Smooth muscle cell of the brain vasculature (primary cell): ENCODE results near the gene ZBTB8B.
"Not testable (repeated sequence)": the region's sequence is repeated elsewhere in the genome, so short reads cannot be mapped to it uniquely, and the experiment has no call there.

ENCODE experiments used
- DNase-seq: peaks from one replicate; pipeline ENCODE4 v3.0.0-alpha.2; 2012; ENCODE audit warnings: low read depth, low spot score

ZBTB8B gene

GRCh38 chr1:32470431-32470830 lies 5.6 kb downstream of the ZBTB8B start:
- no peak for DNase-seq

- no peak for DNase-seq
Measured at GRCh38 chr1:32470991-32471694, 6.3 kb downstream of the ZBTB8B start.

- DNase-seq, result no peak
Measured at GRCh38 chr1:32471695-32472362, 7.0 kb downstream of the ZBTB8B start.

GRCh38 chr1:32472966-32473365 lies 8.1 kb downstream of the ZBTB8B start:
- not testable (repeated sequence) for DNase-seq

- no peak for DNase-seq
Measured at GRCh38 chr1:32474954-32475353, 10.1 kb downstream of the ZBTB8B start.

- DNase-seq, result no peak
Measured at GRCh38 chr1:32480003-32480402, 15.1 kb downstream of the ZBTB8B start.

GRCh38 chr1:32480761-32481160 lies 15.9 kb downstream of the ZBTB8B start:
- DNase-seq, result no peak

- not testable (repeated sequence) for DNase-seq
Measured at GRCh38 chr1:32481788-32482187, 16.9 kb downstream of the ZBTB8B start.

- DNase-seq, result no peak
Measured at GRCh38 chr1:32485554-32486255, 20.8 kb downstream of the ZBTB8B start.

GRCh38 chr1:32486463-32487113 lies 21.7 kb downstream of the ZBTB8B start:
- DNase-seq, result no peak

- no peak for DNase-seq
Measured at GRCh38 chr1:32487182-32487581, 22.3 kb downstream of the ZBTB8B start.

GRCh38 chr1:32489774-32490454 lies 25.0 kb downstream of the ZBTB8B start:
- DNase-seq, result no peak

- no peak for DNase-seq
Measured at GRCh38 chr1:32491386-32491785, 26.5 kb downstream of the ZBTB8B start.

- no peak for DNase-seq
Measured at GRCh38 chr1:32494196-32494595, 29.3 kb downstream of the ZBTB8B start.

GRCh38 chr1:32494711-32495337 lies 30.0 kb downstream of the ZBTB8B start:
- no peak for DNase-seq

- no peak for DNase-seq
Measured at GRCh38 chr1:32496127-32496526, 31.3 kb downstream of the ZBTB8B start.

GRCh38 chr1:32498751-32499150 lies 33.9 kb downstream of the ZBTB8B start:
- no peak for DNase-seq

GRCh38 chr1:32500387-32501209 lies 35.7 kb downstream of the ZBTB8B start:
- DNase-seq, result no peak

- DNase-seq, result no peak
Measured at GRCh38 chr1:32501865-32502264, 37.0 kb downstream of the ZBTB8B start.

- no peak for DNase-seq
Measured at GRCh38 chr1:32503153-32503552, 38.3 kb downstream of the ZBTB8B start.
